Measurements from ENCODE around the gene TRIM7.

TRIM7 gene

DNA sequence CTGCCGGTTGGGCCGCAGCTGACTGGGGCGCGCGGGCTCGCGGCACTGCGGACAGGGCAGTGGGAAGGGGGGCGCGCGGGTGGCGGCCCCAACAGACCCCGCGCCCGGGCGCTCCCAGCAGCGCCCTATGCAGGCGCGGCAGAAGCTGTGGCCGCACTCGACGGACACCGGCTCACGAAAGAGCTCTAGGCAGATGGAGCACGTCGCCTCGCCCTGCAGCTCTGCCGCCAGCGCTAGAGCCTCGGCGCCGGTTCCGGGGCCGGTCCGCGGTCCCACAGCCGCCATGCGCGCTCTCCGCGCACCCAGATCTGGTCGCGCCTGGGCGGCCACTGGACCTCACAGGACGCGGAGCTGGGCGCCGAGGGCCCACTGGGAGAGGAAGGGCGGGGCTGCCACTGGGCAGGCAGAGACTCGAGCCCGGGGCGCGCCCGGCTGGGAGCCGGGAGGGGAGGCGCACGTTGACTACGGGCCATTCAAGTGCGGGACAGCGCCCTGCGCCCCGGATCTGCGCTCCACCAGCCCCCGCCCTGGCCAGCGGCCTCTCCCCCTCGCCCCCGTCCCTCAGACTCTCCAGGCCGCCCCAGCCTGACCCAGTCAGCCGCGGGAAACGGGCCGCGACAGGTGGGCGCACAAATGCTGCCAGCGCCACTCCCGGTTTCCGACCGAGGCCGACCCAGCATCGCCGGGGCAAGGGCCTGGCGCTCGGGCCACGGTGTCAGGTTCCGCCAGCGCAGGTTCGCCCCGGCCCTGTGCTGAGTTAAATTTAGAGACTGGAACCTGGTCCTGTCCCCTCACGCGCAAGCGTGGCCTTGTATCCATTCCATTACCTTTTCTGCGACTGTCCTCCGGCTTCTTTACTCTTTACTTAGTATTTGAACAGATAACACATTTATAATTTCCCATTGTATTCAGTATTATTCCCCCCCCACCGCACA is at the start of gene TRIM7:
TRIM7 (minus strand) TSS at position 371 of the 935 bp plus-strand sequence; CDS start at position 285, 86 bp downstream.
- no peak for DNase-seq (ENCODE audit: low read depth in 2 of 3, low spot score in 1 of 3)

DNA sequence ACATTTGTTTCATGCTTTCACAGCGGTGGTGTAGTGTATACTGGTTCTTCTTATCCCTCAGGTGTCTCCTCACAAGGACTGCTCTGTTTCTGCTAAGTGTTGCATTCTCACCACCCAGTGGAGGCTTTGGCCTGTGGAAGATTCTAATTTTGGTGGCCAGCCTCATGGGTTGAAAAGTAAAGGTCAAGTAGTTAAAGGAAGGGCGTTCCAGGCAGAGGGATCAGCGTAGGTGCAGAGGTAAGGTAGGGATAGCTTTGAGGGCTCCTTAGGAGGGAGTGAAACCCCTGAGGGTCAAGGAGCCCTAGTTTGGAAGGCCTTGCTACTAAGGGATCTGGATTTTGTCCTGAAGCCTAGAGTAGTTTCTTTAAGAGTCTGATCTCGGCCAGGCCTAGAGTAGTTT is 43.3 kb upstream of the TRIM7 start:
- DNase-seq (ENCODE audit: low read depth in 2 of 3, low spot score in 1 of 3): no peak

DNA sequence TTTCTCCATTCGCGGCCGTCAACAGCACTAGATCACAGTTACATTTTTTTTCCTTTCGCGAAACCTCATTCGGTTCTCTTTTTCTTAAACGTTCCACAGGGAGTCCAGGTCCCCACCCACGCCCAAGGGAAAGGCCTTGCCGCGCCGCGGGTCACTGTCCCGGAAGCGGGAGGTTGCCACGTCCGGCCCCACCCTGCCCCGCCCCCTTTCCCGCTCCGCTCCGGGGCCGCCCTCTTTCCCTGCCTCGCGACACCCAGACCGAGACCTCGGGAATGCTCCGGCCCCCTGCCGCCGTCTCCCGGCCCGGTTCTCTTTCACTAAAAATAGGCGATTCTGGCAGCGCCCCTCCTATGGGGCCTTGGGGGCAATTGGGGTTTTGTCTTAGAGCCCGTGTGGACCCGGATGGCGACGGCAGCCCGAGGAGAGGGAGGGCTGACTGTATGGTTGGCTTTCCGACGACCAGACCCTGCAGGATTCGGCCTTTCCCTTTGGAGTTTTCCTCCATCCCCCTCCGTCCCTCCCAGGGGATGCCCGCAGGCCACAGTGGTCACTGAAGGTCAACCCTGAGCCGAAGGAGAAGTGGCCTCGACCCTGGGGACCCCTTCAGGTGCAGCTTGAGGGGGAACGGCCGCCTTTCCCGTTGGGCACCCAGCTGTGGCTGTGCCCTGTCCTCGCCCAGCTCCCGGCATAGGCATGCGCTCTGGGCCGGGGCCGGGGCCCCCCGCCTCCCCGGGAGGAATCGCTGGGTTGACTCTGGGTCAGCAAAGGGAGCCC is 41.5 kb upstream of the TRIM7 start:
- DNase-seq (ENCODE audit: low read depth in 2 of 3, low spot score in 1 of 3): peak; percentile 74 to 87 (median 76)

DNA sequence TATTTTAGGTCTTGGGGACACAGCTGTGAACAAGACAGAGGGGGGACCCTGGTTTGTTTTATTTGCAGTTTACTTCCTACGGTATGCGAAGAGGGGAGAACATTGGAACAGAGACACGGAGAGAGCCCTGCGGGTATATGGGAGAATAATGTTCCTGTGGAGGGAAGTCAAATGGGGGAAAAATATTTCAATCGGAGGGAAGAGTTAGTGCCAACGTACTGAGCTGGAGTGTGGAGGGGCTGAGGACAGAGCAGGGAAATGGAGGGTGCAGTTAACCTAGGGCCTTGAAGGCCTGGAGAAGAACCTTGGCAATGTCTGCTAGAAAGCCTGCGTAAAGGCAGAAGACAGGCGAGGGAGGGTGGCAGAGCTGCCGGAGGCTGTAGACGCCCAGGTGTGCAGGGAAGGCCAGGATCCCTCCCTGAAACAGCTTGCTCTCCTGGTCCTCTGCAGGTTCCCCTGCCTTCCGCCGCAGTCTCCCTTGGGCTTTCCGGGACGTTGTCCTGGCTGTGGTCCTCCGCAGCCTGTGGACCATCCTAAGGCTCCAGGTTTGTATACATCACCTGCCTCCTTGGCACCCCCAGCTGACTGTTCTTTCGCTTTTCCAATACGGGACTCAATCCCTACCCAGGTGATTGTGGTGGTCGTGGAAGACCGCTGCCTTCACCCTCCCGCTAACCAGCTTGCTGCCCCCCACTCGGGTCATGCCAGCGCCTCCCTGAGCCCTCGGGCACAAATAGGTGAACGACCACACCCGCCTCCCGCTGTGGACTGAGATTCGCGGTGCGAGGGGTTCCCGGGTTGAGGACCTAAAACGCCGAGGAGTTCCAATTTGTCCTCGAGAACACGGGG is 40.7 kb upstream of the TRIM7 start:
- DNase-seq (ENCODE audit: low read depth in 2 of 3, low spot score in 1 of 3): no peak

DNA sequence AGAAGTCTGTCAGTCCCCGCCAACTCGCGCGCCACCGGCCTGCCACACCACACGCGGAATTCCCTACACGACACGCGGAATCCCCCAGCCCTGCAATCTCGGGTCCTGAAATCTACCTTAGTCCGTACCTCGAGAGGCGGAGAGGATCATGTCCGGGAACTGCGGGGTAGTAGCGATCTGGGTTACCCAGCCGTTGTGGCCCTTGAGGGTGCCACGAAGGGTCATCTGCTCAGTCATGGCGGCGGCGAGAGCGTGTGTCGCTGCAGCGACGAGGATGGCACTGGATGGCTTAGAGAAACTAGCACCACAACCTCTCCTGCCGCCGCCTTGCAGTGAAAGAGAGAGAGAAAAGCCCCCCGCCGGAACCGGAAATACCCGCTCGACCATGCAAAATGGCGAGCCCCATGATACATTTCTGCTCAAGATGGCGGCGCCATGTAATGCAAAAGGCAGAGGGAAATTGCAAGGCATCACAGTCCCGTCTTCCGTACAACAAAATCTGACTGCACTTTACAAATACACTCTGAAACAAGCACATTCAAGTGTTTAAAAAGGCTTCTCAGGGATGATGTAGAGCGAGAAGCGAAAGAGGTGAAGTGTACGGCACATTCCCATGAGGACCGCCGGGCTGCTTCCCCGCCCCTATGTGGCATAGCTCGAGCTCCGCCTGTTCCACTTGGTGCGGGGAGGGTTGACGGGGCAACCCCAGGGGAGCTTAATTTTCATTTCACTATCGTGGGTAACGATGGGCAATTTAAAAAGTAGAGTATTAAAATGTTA is 38.8 kb upstream of the TRIM7 start, which contains the start of gene RACK1:
RACK1 (minus strand) TSS at position 343 of the 780 bp plus-strand sequence; CDS start at position 237, 106 bp downstream.
- peak; percentile 82 to 86 (median 83) for DNase-seq (ENCODE audit: low read depth in 2 of 3, low spot score in 1 of 3)

DNA sequence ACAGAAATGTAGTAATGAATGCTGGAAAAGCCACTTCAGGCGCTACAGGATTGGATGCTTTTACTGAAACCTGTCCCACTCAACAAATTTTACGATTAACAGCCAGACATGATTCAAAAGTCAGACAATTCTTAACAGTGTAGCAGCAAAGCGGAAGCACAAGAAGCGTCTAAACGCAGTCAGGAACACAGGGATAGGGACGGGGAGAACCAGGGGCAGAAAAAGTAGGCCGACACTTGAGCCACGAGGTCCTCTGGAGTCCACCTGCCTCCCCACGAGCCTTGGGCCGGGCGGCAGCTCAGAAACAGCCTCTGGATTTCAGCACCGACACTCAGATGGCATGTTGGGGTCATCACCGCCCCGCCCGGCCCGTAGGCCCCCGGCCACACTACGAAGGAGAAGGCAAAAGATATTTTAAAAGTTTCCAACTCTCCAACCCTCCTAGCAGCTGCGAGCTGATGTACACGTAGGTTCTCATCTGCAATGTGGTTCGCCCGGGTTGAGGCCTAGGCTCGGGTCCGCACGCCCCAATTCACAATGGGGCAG is 38.1 kb upstream of the TRIM7 start:
- DNase-seq (ENCODE audit: low read depth in 2 of 3, low spot score in 1 of 3): no peak

DNA sequence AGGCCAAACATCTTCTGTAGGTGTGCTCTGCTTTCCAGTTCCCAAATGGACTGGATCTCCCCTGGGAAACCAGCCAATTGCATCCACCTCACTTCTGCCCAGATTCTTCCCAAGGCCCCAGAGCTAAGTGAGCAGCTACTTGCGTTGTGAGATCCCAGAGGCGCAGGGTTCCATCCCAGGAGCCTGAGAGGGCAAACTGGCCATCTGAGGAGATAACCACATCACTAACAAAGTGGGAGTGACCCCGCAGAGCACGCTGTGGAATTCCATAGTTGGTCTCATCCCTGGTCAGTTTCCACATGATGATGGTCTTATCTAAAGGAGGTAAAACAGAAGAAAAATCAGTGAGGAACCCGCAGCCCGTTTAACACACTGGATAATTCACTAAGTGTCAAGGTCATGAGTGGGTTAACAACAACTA is 37.0 kb upstream of the TRIM7 start:
- DNase-seq (ENCODE audit: low read depth in 2 of 3, low spot score in 1 of 3): no peak

DNA sequence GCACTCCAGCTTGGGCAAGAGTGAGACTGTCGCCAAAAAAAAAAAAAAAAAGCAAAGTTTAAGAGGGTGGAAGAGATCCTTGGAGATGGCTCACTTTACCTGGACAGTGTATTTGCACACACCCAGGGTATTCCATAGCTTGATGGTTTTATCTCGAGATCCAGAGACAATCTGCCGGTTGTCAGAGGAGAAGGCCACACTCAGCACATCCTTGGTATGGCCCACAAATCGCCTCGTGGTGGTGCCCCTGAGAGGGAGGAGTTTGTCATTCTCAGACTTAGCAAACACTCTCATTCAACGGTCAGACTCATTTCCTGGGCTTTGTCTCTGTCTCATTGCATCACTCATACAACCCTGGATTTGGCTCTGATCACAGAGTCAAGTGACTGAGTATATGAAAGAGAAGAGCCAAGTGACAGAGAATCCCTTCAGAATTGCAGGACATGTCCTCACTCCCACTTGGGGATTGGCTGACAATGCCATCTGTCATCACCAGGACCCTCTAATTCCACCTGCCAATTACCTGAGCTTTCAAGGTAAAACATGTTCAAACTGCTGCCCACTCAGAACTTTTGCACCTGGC is 36.5 kb upstream of the TRIM7 start:
- DNase-seq (ENCODE audit: low read depth in 2 of 3, low spot score in 1 of 3): peak in 1 of 3 donors; percentile 52

DNA sequence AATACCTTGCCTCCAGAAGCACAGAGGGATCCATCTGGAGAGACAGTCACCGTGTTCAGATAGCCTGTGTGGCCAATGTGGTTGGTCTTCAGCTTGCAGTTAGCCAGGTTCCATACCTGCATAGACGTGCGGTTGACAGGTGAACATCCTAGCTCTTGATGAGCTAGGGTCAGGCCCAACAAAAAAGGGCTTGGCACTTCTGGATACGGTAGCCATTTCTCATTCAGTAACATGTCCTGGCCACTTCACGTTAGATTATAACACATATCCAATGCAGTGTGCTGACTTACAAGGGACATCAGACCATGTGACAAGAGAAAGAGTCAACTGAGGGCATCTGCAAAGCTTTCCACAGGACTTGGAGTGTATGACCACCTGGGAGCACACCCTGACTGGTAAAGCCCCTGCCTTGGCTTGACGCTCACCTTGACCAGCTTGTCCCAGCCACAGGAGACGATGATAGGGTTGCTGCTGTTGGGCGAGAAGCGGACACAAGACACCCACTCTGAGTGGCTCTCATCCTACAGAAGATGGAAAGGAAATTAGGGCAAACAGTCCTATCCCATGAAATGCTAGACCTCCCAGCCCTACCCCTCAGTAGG is 34.2 kb upstream of the TRIM7 start:
- no peak for DNase-seq (ENCODE audit: low read depth in 2 of 3, low spot score in 1 of 3)

DNA sequence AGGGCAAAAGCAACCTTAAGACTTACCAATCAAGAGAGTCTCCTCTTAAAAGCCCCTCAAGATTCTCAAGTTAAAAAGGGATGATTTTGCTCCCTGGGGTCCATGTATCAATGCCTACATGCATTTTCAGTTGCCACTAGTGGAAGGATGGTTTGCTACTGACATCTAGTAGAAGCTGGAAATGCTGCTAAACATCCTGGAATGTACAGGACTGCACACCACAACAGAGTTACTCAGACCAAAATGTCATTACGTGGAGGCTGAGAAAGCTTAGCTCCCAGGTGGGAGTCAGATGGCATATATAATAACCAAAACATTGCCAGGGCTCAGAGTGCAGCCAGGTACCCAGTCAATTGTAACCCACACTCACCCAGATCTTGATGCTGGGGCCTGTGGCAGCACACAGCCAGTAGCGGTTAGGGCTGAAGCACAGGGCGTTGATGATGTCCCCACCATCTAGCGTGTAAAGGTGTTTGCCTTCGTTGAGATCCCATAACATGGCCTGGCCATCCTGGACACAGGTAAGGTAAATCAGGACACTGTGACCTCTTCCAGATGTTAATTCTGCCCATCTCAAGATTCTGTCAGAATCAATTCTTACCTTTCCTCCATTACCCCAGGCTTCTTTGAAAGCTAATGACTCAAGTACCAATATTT is 32.9 kb upstream of the TRIM7 start:
- DNase-seq (ENCODE audit: low read depth in 2 of 3, low spot score in 1 of 3): no peak

DNA sequence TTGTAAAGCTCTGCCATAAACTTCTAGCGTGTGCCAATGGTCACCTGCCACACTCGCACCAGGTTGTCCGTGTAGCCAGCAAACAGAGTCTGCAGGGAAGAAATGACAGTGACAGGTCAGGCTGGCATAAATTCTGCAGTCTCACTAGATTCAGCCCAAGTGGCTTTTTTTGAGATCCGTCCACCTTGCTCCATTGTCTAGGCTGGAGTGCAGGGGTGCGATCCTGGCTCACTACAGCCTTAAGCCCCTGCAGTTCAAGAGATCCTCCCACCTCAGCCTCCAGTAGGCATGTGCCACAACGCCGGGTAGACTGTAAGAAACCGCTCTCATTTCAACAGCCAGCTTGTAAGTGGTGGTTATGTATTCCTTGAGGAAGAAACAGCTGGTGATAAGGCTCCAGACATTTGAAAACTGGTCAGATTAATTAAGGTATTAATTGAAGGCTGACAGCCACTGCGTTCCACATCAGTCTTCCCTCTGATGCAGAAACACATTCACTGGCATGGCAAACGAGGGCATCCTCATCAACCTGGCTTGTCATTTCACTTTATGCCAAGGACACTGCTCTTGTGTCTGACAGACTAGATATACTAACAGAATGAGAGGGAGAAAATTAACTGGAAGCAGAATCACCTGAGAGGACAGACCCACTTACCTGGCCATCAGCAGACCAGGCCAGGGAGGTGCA is 32.1 kb upstream of the TRIM7 start:
- no peak for DNase-seq (ENCODE audit: low read depth in 2 of 3, low spot score in 1 of 3)

DNA sequence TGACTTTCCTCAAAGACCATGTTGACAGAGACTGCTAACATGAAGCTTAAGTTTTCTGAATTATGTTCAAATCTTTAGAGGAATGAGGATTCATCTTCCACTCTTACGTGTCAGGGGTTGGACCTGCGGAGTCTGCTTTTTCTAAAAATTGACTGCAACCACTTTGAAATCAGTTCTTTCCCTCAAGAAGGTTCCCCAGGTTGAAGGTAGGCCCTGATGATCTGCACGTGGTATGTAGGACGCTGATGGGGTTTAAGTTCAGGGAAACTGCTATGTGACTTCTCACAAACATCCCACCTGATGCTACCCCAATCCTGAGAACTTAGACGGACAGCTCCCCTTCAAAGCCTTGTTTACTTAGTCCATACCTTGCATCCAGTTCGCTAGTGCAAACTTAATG is 31.5 kb upstream of the TRIM7 start:
- DNase-seq (ENCODE audit: low read depth in 2 of 3, low spot score in 1 of 3): no peak

DNA sequence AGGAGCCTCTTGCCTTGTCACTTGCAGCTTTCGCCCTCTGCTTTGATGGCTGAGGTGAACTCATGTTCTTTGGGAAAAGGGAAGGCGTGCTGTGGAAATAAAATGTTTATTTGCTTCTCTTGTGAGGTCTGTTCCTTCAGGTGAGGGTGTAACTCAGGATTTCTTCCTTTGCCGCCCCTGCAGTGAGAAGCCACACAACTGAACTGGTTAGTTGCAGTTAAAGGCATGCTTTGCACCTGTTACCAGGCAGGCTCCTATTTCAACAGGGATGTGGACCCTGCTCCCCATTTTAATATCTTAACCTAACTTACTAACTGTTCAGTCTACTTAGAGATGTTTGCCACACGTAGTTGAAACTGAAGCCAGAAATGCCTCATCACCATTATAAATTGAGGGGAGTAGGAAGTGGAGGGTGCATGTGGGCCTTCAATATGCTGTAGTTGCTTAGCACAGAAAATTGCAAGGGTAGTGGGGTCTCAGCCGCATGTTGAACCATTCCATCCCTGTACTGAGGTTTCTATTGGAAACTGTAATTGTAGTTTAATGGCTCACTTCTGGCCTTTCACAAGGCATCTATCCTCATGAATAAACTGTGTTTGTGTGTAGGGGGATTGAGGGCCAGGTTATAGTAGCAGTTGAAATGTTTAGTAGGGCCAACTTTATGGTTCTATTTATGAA is 30.8 kb upstream of the TRIM7 start:
- no peak for DNase-seq (ENCODE audit: low read depth in 2 of 3, low spot score in 1 of 3)

DNA sequence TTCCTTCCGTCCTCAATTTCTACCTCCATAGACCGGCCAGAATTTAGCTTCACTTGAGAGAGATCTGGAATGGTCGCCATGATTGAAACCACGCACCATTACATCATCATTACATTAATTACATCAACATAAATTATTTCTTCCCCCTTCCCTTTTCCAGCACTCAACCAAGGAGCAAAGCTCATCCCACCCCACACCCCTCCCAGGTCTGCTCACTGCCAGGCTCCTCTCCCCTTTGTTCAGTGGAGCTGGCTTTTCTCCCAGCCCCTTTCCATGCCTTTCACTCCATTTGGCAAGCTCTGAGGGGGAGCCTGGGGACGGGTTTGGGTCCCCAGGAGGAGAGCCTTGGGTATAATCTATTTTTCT is 30.3 kb upstream of the TRIM7 start:
- DNase-seq (ENCODE audit: low read depth in 2 of 3, low spot score in 1 of 3): no peak

DNA sequence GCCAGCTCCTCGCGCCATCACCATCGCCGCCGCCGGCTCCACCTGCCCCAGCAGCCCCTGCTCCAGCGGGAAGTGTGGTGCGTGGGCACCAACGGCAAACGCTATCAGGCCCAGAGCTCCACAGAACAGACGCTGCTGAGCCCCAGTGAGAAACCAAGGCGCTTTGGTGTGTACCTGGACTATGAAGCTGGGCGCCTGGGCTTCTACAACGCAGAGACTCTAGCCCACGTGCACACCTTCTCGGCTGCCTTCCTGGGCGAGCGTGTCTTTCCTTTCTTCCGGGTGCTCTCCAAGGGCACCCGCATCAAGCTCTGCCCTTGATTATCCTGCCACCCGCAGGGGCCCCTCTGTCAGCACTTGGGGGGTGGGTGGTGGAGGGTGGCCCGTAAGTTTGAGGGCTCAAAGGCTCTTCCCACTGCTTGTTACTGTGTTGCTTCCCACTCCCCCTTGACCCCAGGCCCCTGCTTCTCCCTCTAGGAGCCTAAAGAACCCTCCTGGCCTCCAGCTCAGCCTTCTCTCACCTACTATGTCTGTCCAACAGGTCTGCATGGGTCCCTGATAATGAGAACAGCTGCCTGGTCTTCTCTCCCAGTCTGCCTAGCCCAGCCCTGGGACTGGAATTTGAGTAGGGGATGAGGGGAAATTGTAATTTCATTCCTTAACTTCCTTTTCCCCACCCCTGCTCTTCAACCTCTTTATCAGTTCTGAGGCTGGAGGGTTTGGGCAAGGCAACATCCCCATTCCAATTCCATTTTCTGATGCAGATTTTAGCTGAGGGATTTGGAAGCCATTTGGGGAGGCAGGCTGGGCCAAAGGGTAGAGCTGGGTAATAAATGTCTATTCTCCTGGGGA is 29.7 kb upstream of the TRIM7 start:
- no peak for DNase-seq (ENCODE audit: low read depth in 2 of 3, low spot score in 1 of 3)

DNA sequence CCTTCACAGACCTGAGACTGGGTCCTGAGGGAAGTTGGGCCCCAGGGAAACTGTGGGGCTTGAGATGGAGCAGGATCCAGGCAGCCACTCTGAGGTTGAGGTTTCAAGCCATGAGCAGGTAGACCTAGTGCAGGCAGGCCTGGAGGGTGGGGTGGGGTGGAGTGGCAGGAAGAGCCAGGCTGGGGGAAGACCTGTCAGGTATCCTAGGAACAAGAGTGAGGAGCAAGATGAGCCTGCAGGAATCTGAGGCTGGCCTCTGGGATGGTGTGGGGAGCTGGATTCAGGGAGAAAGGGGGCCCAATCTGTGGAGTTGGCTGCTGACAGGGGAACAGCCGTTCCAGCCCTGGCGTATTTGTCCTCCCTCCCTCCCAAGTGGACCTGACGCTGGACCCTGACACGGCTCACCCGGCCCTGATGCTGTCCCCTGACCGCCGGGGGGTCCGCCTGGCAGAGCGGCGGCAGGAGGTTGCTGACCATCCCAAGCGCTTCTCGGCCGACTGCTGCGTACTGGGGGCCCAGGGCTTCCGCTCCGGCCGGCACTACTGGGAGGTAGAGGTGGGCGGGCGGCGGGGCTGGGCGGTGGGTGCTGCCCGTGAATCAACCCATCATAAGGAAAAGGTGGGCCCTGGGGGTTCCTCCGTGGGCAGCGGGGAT is 28.9 kb upstream of the TRIM7 start:
- DNase-seq (ENCODE audit: low read depth in 2 of 3, low spot score in 1 of 3): no peak
